PC-9 (cell line): ENCODE measurements around the gene HIKESHI. TPM values are rescaled to one million over a fixed set of nuclear protein-coding genes. Genes with fewer than 3 reads are reported as not detected.
A peak's percentile ranks its signal among the peaks of the same experiment; 100 is the strongest.

Experiments
- Bru-seq: library from RNA; stranded (reverse); fragments of 400-500 nt; gene quantifications from one replicate; lab custom pipeline; 2021; lab: Mats Ljungman, UMichigan
- BruChase-seq, 2 experiments: library from RNA; stranded (reverse); fragments of 400-500 nt; gene quantifications; one replicate each; lab custom pipeline; 2021; lab: Mats Ljungman, UMichigan
- BruUV-seq: library from RNA; stranded (reverse); fragments of 400-500 nt; replicated peaks from 2 replicates; lab custom pipeline; 2021; lab: Mats Ljungman, UMichigan
- CTCF ChIA-PET: fragments of 300-600 bp; sonication (Branson Sonifier 250); formaldehyde crosslinking; loops from one replicate; lab custom pipeline; 2022; ENCODE audit warnings: antibody characterized with exemption; lab: Charles Lee
- POLR2A ChIA-PET: fragments of 300-600 bp; sonication (Branson Sonifier 250); formaldehyde crosslinking; loops from one replicate; lab custom pipeline; 2022; ENCODE audit warnings: antibody characterized with exemption; ENCODE audit not compliant: unreplicated experiment; lab: Charles Lee
- DNase-seq, 2 experiments: peaks; one replicate each; pipeline versions ENCODE4 v3.0.0 to v3.0.0-alpha.2; 2015 to 2022; ENCODE audit warnings: mixed read lengths in 1 of 2
- H2AFZ ChIP-seq: fragments of 200-600 bp; sonication (generic); 2 replicates; pipeline ENCODE4 v1.8.1; 2017; ENCODE audit warnings: antibody characterized with exemption
- H3F3A ChIP-seq: fragments of 200-600 bp; sonication (generic); 2 replicates; pipeline ENCODE4 v1.8.1; 2017; ENCODE audit warnings: antibody characterized with exemption, mild to moderate bottlenecking, low read depth; ENCODE audit not compliant: insufficient read depth
- H3K27ac ChIP-seq: fragments of 200-600 bp; sonication (generic); 2 replicates; pipeline ENCODE4 v1.6.1; 2016; ENCODE audit warnings: mixed run types
- H3K27me3 ChIP-seq: fragments of 200-600 bp; sonication (generic); 2 replicates; pipeline ENCODE4 v1.6.1; 2016; ENCODE audit warnings: low read depth, mixed run types; ENCODE audit not compliant: insufficient read depth
- H3K36me3 ChIP-seq: fragments of 200-600 bp; sonication (generic); 2 replicates; pipeline ENCODE4 v1.6.1; 2016; ENCODE audit warnings: low read depth, mixed run types
- H3K4me1 ChIP-seq: fragments of 200-600 bp; sonication (generic); replicated peaks from 2 replicates; pipeline ENCODE4 v1.6.1; 2016; ENCODE audit warnings: mixed run types; ENCODE audit not compliant: insufficient read depth
- H3K4me2 ChIP-seq: fragments of 200-600 bp; sonication (generic); 2 replicates; pipeline ENCODE4 v1.6.1; 2017; ENCODE audit warnings: mixed run types
- H3K4me3 ChIP-seq: fragments of 200-600 bp; sonication (generic); 2 replicates; pipeline ENCODE4 v1.6.1; 2016; ENCODE audit warnings: mixed run types
- H3K79me2 ChIP-seq: fragments of 200-600 bp; sonication (generic); 2 replicates; pipeline ENCODE4 v1.6.1; 2017; ENCODE audit warnings: low read depth, mixed run types
- H3K9me2 ChIP-seq: fragments of 200-600 bp; sonication (generic); 2 replicates; pipeline ENCODE4 v1.8.1; 2017; ENCODE audit warnings: mild to moderate bottlenecking; ENCODE audit not compliant: insufficient read depth
- H3K9me3 ChIP-seq: fragments of 200-600 bp; sonication (generic); 2 replicates; pipeline ENCODE4 v1.8.1; 2016; ENCODE audit warnings: low read depth; ENCODE audit not compliant: insufficient read depth
- H4K20me1 ChIP-seq: fragments of 200-600 bp; sonication (generic); 2 replicates; pipeline ENCODE4 v1.8.1; 2017; ENCODE audit not compliant: insufficient read depth
- EZH2 ChIP-seq: fragments of 200-600 bp; sonication (generic); IDR thresholded peaks from 2 replicates; pipeline ENCODE4 v1.8.0; 2017; ENCODE audit warnings: antibody characterized with exemption, low read depth
- intact Hi-C: fragments of 100-400 bp; cut with micrococcal nuclease; formaldehyde crosslinking; loops from one replicate; pipeline ENCODE4 v1.10.0; 2022; ENCODE audit not compliant: unreplicated experiment
- long read RNA-seq: library from polyadenylated mRNA; stranded (forward); transcript quantifications from one replicate; pipeline ENCODE4 v2.0.0, GENCODE V29; 2022
- total RNA-seq: library from RNA; stranded (reverse); gene quantifications from 2 replicates; pipeline ENCODE4 v1.2.3, GENCODE V29; 2021
- TF ChIP-seq, protein P1 (sequence below): fragments of 200-600 bp; sonication (generic); conservative IDR thresholded peaks from 2 replicates; pipeline ENCODE4 v1.6.1; 2017; ENCODE audit warnings: mixed run types, antibody characterized with exemption, mild to moderate bottlenecking, moderate library complexity

Gene HIKESHI, protein sequence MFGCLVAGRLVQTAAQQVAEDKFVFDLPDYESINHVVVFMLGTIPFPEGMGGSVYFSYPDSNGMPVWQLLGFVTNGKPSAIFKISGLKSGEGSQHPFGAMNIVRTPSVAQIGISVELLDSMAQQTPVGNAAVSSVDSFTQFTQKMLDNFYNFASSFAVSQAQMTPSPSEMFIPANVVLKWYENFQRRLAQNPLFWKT
- total RNA-seq (34.5 and 42.0 TPM in 2 replicates), Bru-seq, nascent RNA (percentile 74 among the genes with signal in this experiment), BruChase-seq, experiment 1, labeled RNA remaining after a 2-hour chase (percentile 75 among the genes with signal in this experiment), BruChase-seq, experiment 2, labeled RNA remaining after a 6-hour chase (percentile 57 among the genes with signal in this experiment)
- long read RNA-seq, transcript HIKESHI-207 (4 exons, 1,694 nt), result minor isoform, 19 of 126 reads
- long read RNA-seq, transcript HIKESHI-201 (5 exons, 1,113 nt), result major isoform, 84 of 126 reads
- long read RNA-seq, transcript HIKESHI-205 (4 exons, 715 nt), result minor isoform, 6 of 126 reads
- long read RNA-seq, partial matches to known transcripts, result 2 of 126 reads
- long read RNA-seq, other reads (novel, unspliced or antisense), result 12 of 126 reads

GRCh38 chr11:86302092-86302793 is at the start of gene HIKESHI:
TSS of gene HIKESHI (plus strand) at chr11:86302240. CDS start at chr11:86302449, 209 bp downstream.
- H3F3A ChIP-seq, result peaks cover 5% of the 10 kb centered on the region; the same call in 1 of the 2 replicates
- H3K4me2 ChIP-seq, result peak within 1 kb of the TSS; percentile 85
- no peaks in the 10 kb centered on the region for H4K20me1 ChIP-seq
- peaks cover 13% of the 10 kb centered on the region for H3K4me1 ChIP-seq
- no TSS peak for BruUV-seq
- H3K27ac ChIP-seq, result peak within 1 kb of the TSS; percentile 55
- no peaks in the 10 kb centered on the region for H3K9me3 ChIP-seq
- peak within 1 kb of the TSS; percentile 78 for H3K4me3 ChIP-seq
- TF ChIP-seq, protein P1, sequence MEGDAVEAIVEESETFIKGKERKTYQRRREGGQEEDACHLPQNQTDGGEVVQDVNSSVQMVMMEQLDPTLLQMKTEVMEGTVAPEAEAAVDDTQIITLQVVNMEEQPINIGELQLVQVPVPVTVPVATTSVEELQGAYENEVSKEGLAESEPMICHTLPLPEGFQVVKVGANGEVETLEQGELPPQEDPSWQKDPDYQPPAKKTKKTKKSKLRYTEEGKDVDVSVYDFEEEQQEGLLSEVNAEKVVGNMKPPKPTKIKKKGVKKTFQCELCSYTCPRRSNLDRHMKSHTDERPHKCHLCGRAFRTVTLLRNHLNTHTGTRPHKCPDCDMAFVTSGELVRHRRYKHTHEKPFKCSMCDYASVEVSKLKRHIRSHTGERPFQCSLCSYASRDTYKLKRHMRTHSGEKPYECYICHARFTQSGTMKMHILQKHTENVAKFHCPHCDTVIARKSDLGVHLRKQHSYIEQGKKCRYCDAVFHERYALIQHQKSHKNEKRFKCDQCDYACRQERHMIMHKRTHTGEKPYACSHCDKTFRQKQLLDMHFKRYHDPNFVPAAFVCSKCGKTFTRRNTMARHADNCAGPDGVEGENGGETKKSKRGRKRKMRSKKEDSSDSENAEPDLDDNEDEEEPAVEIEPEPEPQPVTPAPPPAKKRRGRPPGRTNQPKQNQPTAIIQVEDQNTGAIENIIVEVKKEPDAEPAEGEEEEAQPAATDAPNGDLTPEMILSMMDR, result no peak
- TF ChIP-seq EZH2, result no peak
- intact Hi-C loops, result loop anchor here (2.0 to 5.0 kb wide), 2 partner anchors 57 to 615 kb away; partner anchors contain the start of gene EED
- peaks cover 30% of the 10 kb centered on the region for H3K79me2 ChIP-seq
- no peaks in the 10 kb centered on the region for H3K27me3 ChIP-seq
- POLR2A ChIA-PET, result interaction anchor here (0.6 kb wide), 2 partner anchors 39 to 645 kb away, joined by 3 read pairs; no protein-coding TSS in a partner anchor
- peak; percentile 94 to 96 for DNase-seq
- H2AFZ ChIP-seq, result peak within 1 kb of the TSS; percentile 86
- H3K36me3 ChIP-seq, result no peaks in the 10 kb centered on the region
- CTCF ChIA-PET, result no interaction called here
- no peaks in the 10 kb centered on the region for H3K9me2 ChIP-seq

DNA sequence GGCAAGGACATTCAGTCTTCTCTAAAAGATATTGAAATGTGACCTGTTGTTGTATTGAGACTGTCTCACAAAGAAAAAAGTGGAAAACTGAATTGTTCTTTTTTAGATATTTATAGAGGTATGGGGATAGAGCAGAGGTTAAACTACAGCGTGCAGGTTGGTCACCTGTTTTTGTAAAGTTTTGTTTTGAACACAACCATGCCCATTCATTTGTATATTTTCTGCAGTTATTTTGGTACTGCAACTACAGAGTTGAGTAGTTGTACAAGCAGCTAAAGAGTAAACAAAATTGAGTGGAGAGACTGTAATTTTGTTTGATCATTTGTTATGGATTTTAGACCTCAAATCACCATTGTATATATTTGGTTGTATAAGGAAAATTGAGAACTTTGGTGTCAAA is 46.1 kb upstream of the HIKESHI start:
- H3K4me2 ChIP-seq, result no peak overlapping the region
- H3K9me2 ChIP-seq, result no peaks in the 10 kb centered on the region
- no peak overlapping the region for H3K4me3 ChIP-seq
- peaks cover 22% of the 10 kb centered on the region for H3F3A ChIP-seq
- peaks cover 35% of the 10 kb centered on the region for H4K20me1 ChIP-seq
- POLR2A ChIA-PET, result no interaction called here
- H3K9me3 ChIP-seq, result no peaks in the 10 kb centered on the region
- TF ChIP-seq, protein P1, result no peak
- no peak for TF ChIP-seq EZH2
- H3K79me2 ChIP-seq, result peaks cover 78% of the 10 kb centered on the region
- H3K36me3 ChIP-seq, result peaks cover 52% of the 10 kb centered on the region
- H3K27ac ChIP-seq, result no peak overlapping the region
- intact Hi-C loops, result no loop called here
- BruUV-seq, result no TSS peak
- CTCF ChIA-PET, result no interaction called here
- no peaks in the 10 kb centered on the region for H3K4me1 ChIP-seq
- DNase-seq, result no peak
- H2AFZ ChIP-seq, result no peak overlapping the region
- H3K27me3 ChIP-seq, result no peaks in the 10 kb centered on the region

DNA sequence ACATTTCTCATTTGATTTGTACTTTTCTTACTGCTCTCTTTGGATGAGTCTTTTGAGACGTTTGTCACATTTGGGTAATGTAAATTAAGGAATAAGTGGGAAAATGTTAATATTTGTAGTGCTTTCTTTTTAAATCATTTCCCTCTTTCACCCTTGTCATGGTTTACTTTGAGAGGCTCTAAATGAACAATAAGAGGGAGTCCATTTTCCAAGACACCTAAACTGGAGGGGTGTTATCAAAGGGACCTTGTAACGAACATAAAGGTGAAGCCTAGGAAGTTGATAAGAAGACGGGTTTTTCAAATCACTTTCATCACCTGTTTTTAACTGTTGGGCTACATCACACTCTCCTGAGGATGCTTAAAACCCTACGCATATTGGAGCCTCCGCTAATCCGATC is 45.4 kb upstream of the HIKESHI start:
- Histone ChIP-seq H2AFZ (no peak overlapping the region), H3K27me3 (no peaks in the 10 kb centered on the region), H3K4me1 (no peaks in the 10 kb centered on the region), H3F3A (peaks cover 22% of the 10 kb centered on the region), H3K9me3 (no peaks in the 10 kb centered on the region), H3K27ac (no peak overlapping the region), H3K9me2 (no peaks in the 10 kb centered on the region), H3K36me3 (peaks cover 47% of the 10 kb centered on the region), H3K4me3 (no peak overlapping the region), H3K4me2 (no peak overlapping the region), H4K20me1 (peaks cover 33% of the 10 kb centered on the region), H3K79me2 (peaks cover 71% of the 10 kb centered on the region)
- ChIA-PET CTCF (interaction anchor here (0.7 kb wide), 1 partner anchor 14 kb away, joined by 11 read pairs; no protein-coding TSS in a partner anchor), POLR2A (interaction anchor here (0.6 to 0.7 kb wide), 2 partner anchors 10 to 282 kb away, joined by 7 to 9 read pairs; no protein-coding TSS in a partner anchor)
- no peak for DNase-seq
- TF ChIP-seq, protein P1, result no peak
- TF ChIP-seq EZH2, result no peak
- no TSS peak for BruUV-seq
- intact Hi-C loops, result no loop called here
